ENCODE results near the gene ZYX. TPM values are rescaled to one million over a fixed set of nuclear protein-coding genes. Genes with fewer than 3 reads are reported as not detected.
A peak's percentile ranks its signal among the peaks of the same experiment; 100 is the strongest.

The ZYX gene
- total RNA-seq, 4 donors from 2014 or later: 57.5 to 96.9 (median 72.7) TPM

DNA sequence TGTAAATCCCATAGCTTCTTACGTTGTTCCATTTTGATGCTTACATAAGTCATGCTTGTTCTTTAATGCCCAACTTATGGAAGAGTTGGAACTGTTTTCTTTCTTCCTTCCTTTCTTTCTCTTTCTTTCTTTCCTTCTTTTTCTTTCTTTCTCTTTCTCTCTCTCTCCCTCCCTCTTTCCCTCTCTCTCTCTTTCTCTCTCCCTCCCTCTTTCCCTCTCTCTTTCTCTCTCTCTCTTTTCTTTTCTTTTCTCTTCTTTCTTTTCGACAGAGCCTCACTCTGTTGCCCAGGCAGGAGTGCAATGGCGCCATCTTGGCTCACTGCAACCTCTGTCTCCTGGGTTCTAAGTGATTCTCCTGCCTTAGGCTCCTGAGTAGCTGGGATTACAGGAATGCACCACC is 37.5 kb upstream of the ZYX start:
- Histone ChIP-seq H3K4me3 (no peak overlapping the region), H3K9me3 (no peaks in the 10 kb centered on the region), H3K27me3 (peaks cover 0 to 6% of the 10 kb centered on the region in 2 donors), H3K4me1 (peaks cover 0 to 6% (median 0%) of the 10 kb centered on the region in 4 donors), H3K36me3 (no peaks in the 10 kb centered on the region), H3K27ac (no peak overlapping the region)
- TF ChIP-seq EP300 (IDR thresholded peaks at IDR 0.05): no peak
- TF ChIP-seq POLR2A (IDR thresholded peaks at IDR 0.05): no peak
- TF ChIP-seq, protein P1, sequence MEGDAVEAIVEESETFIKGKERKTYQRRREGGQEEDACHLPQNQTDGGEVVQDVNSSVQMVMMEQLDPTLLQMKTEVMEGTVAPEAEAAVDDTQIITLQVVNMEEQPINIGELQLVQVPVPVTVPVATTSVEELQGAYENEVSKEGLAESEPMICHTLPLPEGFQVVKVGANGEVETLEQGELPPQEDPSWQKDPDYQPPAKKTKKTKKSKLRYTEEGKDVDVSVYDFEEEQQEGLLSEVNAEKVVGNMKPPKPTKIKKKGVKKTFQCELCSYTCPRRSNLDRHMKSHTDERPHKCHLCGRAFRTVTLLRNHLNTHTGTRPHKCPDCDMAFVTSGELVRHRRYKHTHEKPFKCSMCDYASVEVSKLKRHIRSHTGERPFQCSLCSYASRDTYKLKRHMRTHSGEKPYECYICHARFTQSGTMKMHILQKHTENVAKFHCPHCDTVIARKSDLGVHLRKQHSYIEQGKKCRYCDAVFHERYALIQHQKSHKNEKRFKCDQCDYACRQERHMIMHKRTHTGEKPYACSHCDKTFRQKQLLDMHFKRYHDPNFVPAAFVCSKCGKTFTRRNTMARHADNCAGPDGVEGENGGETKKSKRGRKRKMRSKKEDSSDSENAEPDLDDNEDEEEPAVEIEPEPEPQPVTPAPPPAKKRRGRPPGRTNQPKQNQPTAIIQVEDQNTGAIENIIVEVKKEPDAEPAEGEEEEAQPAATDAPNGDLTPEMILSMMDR (IDR thresholded peaks at IDR 0.05): no peak
- 90 to 93% methylated on average over 3 of the region's 3 CpGs for WGBS, 2 donors
- DNase-seq (ENCODE audit: low spot score in 2 of 2): no peak

DNA sequence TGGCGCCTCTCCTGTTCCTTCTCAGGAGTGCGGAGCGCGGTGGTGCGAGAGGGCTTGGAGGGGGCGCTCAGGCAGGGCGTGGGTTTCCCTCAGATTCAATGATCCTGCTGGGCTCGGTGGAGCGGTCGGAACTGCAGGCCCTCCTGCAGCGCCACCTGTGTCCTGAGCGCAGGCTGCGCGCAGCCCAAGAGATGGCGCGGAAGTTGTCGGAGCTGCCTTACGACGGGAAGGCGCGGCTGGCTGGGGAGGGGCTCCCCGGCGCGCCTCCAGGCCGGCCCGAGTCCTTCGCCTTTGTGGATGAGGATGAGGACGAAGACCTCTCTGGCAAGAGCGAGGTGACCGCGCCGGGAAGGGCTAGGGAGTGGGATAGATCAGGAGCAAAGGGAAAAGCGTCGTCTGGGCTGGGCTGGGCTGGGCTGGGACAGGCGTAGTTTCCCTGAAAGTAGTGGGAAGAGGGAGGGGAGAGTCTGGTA is 35.7 kb upstream of the ZYX start:
- H3K27ac ChIP-seq: no peak overlapping the region
- no peaks in the 10 kb centered on the region for H3K9me3 ChIP-seq
- no peaks in the 10 kb centered on the region for H3K36me3 ChIP-seq
- WGBS, 2 donors: 8 to 9% methylated on average over 30 to 34 of the region's 35 CpGs
- no peak for DNase-seq (ENCODE audit: low spot score in 2 of 2)
- H3K4me3 ChIP-seq: peak overlapping the region in 3 of 4 donors; percentile 3 to 15 (median 15)
- TF ChIP-seq POLR2A (IDR thresholded peaks at IDR 0.05) (no peak), EP300 (IDR thresholded peaks at IDR 0.05) (no peak)
- TF ChIP-seq, protein P1 (IDR thresholded peaks at IDR 0.05): peak; percentile 23 to 48 (median 36)
- H3K4me1 ChIP-seq: peaks cover 0 to 6% (median 0%) of the 10 kb centered on the region in 4 donors
- H3K27me3 ChIP-seq: peaks cover 0 to 6% of the 10 kb centered on the region in 2 donors

- Histone ChIP-seq H3K36me3 (no peaks in the 10 kb centered on the region), H3K4me3 (no peak overlapping the region), H3K27ac (no peak overlapping the region), H3K27me3 (peaks cover 0 to 8% of the 10 kb centered on the region in 2 donors), H3K4me1 (peaks cover 0 to 6% (median 0%) of the 10 kb centered on the region in 4 donors), H3K9me3 (no peaks in the 10 kb centered on the region)
- DNase-seq (ENCODE audit: low spot score in 2 of 2): no peak
- TF ChIP-seq, protein P1 (IDR thresholded peaks at IDR 0.05): no peak
- no peak for TF ChIP-seq EP300 (IDR thresholded peaks at IDR 0.05)
- 75 to 87% methylated on average over 4 of the region's 4 CpGs for WGBS, 2 donors
These were observed 35.1 kb upstream of the ZYX start for GRCh38 chr7:143346018-143346417.

DNA sequence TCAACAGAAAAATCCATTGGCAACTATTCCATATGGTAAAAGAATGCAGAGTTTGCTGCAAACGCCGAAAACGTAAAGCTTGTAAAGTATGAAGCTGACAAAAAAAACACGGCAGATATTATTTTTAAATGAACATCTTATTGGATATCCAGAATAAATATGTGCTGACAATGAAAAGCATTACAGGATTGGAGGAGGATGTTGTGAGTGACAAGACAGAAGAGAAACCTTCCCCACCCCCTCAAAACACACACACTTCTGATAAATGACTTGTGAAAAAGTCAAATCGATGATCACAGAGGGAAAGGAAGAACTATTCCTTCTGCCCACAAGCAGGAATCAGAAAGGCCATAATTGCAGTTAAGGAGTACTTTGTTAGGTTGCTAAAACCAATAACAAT is 33.2 kb upstream of the ZYX start:
- no peak for DNase-seq (ENCODE audit: low spot score in 2 of 2)
- peaks cover 0 to 6% (median 0%) of the 10 kb centered on the region in 4 donors for H3K4me1 ChIP-seq
- H3K27me3 ChIP-seq: peaks cover 0 to 10% of the 10 kb centered on the region in 2 donors
- no peak overlapping the region for H3K27ac ChIP-seq
- 55 to 72% methylated on average over 5 of the region's 5 CpGs for WGBS, 2 donors
- TF ChIP-seq EP300 (IDR thresholded peaks at IDR 0.05): no peak
- TF ChIP-seq, protein P1 (IDR thresholded peaks at IDR 0.05): no peak
- no peaks in the 10 kb centered on the region for H3K36me3 ChIP-seq
- no peak overlapping the region for H3K4me3 ChIP-seq
- no peaks in the 10 kb centered on the region for H3K9me3 ChIP-seq

GRCh38 chr7:143351060-143351459 is 30.1 kb upstream of the ZYX start:
- Histone ChIP-seq H3K36me3 (peaks cover 0 to under 1% (median 0%) of the 10 kb centered on the region in 3 donors), H3K4me1 (no peaks in the 10 kb centered on the region), H3K9me3 (no peaks in the 10 kb centered on the region), H3K27me3 (peaks cover 0 to 6% of the 10 kb centered on the region in 2 donors), H3K4me3 (no peak overlapping the region), H3K27ac (no peak overlapping the region)
- 74 to 79% methylated on average over 5 of the region's 5 CpGs for WGBS, 2 donors
- no peak for DNase-seq (ENCODE audit: low spot score in 2 of 2)
- TF ChIP-seq, protein P1 (IDR thresholded peaks at IDR 0.05): no peak
- TF ChIP-seq EP300 (IDR thresholded peaks at IDR 0.05) (no peak), POLR2A (IDR thresholded peaks at IDR 0.05) (no peak)

All from tibial nerve (tissue), 4 donors.